ENCODE results near the gene AMACR. TPM values are rescaled to one million over a fixed set of nuclear protein-coding genes. Genes with fewer than 3 reads are reported as not detected.

Gene AMACR
- total and polyA plus RNA-seq, 10 of the 15 experiments (the other 5 are each of a cell fraction or from before 2014, with no cell fraction given) = 2.6 to 20.4 (median 10.4) TPM

- TF ChIP-seq CBX5 (IDR thresholded peaks at IDR 0.05; ENCODE audit: low read depth) (no peak), CTCF (IDR thresholded peaks at IDR 0.05 in 2 of 3, conservative IDR thresholded peaks at IDR 0.05 in 1 of 3; ENCODE audit: control insufficient read depth in 2 of 3, extremely low read depth in 1 of 3, insufficient read depth in 1 of 3, low read depth in 3 of 3, low read length in 3 of 3) (no peak), ZBED1 (IDR thresholded peaks at IDR 0.05; ENCODE audit: borderline replicate concordance) (no peak), SMARCA5 (IDR thresholded peaks at IDR 0.05) (no peak), LARP7 (IDR thresholded peaks at IDR 0.05) (no peak), NR2C1 (IDR thresholded peaks at IDR 0.05) (no peak), RFX5 (IDR thresholded peaks at IDR 0.05; ENCODE audit: low read depth, low read length) (no peak), SIN3A (IDR thresholded peaks at IDR 0.05; ENCODE audit: low read depth, low read length) (no peak), HSF1 (IDR thresholded peaks at IDR 0.05; ENCODE audit: low read depth, low read length) (no peak), SKIL (IDR thresholded peaks at IDR 0.05; ENCODE audit: low read depth, poor library complexity, severe bottlenecking) (no peak), CREB1 (IDR thresholded peaks at IDR 0.05; ENCODE audit: low read depth) (no peak), SP1 (IDR thresholded peaks at IDR 0.05; ENCODE audit: low read depth, low read length) (no peak), CHD4 (IDR thresholded peaks at IDR 0.05) (no peak)
- DNase-seq (ENCODE audit: low read depth, low spot score) (no peak), ATAC-seq (no peak), FAIRE-seq (no peak)
- H3K4me3 ChIP-seq = no peak overlapping the region
- no peaks in the 10 kb centered on the region for H3K27me3 ChIP-seq (replicated peaks in 1 of 2; ENCODE audit: control insufficient read depth in 2 of 2, insufficient read depth in 2 of 2, low read length in 1 of 2)
- ChIA-PET CTCF (interaction anchor here (1.1 kb wide), 1 partner anchor 9 kb away, joined by 4 read pairs; the partner anchor contains the start of gene C1QTNF3), RAD21 (ENCODE audit: unreplicated experiment) (no interaction called here), POLR2A (no interaction called here), SMC1A (ENCODE audit: uncharacterized antibody, unreplicated experiment) (no interaction called here)
- no peak overlapping the region for H2AFZ ChIP-seq (ENCODE audit: control insufficient read depth, low read depth, low read length)
- no peak overlapping the region for H3K4me2 ChIP-seq (ENCODE audit: control insufficient read depth, insufficient read depth)
- H3K9ac ChIP-seq (ENCODE audit: control insufficient read depth, insufficient read depth, low read length) = no peak overlapping the region
- no peaks in the 10 kb centered on the region for H4K20me1 ChIP-seq (ENCODE audit: control insufficient read depth, insufficient read depth)
- H3K27ac ChIP-seq (ENCODE audit: control insufficient read depth, insufficient read depth) = no peak overlapping the region
- no TSS peak for BruUV-seq (replicated peaks)
- in situ Hi-C loops (cut with MboI) = no loop called here
- H3K9me3 ChIP-seq (replicated peaks; ENCODE audit: control insufficient read depth, insufficient read depth, low read length) = no peaks in the 10 kb centered on the region
- H3K4me1 ChIP-seq (ENCODE audit: control insufficient read depth, insufficient read depth, low read length) = no peaks in the 10 kb centered on the region
- no peaks in the 10 kb centered on the region; a peak in 1 of 4 replicates for H3K36me3 ChIP-seq (ENCODE audit: control insufficient read depth in 2 of 2, insufficient read depth in 2 of 2, low read length in 1 of 2)
- H3K79me2 ChIP-seq (ENCODE audit: control insufficient read depth, insufficient read depth, low read length) = no peaks in the 10 kb centered on the region
- 78% methylated on average over 4 of the region's 4 CpGs for WGBS (ENCODE audit: insufficient coverage, insufficient replicate concordance, low lambda C conversion rate, missing lambda C conversion rate)
- intact Hi-C loops (cut with micrococcal nuclease; ENCODE audit: unreplicated experiment) = no loop called here
Measured at GRCh38 chr5:34051374-34051980, 43.6 kb upstream of the AMACR start.

All from GM12878 (cell line).